ENCODE measurements around the gene SORBS1.

The SORBS1 gene

DNA sequence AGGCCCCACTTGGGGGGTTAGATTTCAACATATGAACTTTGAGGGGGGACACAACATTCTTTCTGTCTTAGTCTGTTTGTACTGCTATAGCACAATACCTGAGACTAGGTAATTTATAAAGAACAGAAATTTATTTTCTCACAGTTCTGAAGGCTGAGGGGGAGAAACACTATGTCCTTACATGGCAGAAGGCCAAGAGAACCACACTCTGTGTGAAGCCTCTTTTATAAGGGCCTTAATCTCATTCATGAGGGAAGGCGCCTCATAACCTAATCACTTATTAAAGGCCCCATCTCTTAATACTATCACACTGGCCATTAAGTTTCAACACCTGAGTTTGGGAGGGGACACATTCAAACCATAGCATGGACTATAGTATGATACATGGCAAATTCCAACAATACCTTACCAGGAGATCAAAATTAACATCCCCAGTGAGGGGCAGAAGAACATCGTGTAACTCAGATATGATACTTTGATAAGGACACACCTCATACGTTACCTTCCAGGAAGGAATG lies 261.1 kb downstream of the SORBS1 start:
- H3K9me3 ChIP-seq (replicated peaks; ENCODE audit: insufficient read depth, low read length) = no peaks in the 10 kb centered on the region
- no peaks in the 10 kb centered on the region for H3K36me3 ChIP-seq (replicated peaks; ENCODE audit: insufficient read depth, low read length)
- H3K9ac ChIP-seq (ENCODE audit: low read length) = no peak overlapping the region
- peaks cover 29% of the 10 kb centered on the region for H3K4me1 ChIP-seq (ENCODE audit: low read length)
- H3K27ac ChIP-seq (ENCODE audit: low read length) = no peak overlapping the region
- no peak overlapping the region for H3K4me3 ChIP-seq (ENCODE audit: low read length)
- H3K79me2 ChIP-seq (ENCODE audit: low read length) = no peaks in the 10 kb centered on the region
- H4K20me1 ChIP-seq (ENCODE audit: insufficient read depth, low read length) = no peaks in the 10 kb centered on the region
- H3F3A ChIP-seq (ENCODE audit: insufficient read depth, low read length) = peaks cover 13% of the 10 kb centered on the region
- H2AFZ ChIP-seq (ENCODE audit: low read length) = no peak overlapping the region
- no peaks in the 10 kb centered on the region for H3K27me3 ChIP-seq (replicated peaks; ENCODE audit: insufficient read depth, low read length)
- no peak for DNase-seq
- no peak for TF ChIP-seq CTCF (IDR thresholded peaks at IDR 0.05; ENCODE audit: low read length)
- no peak for TF ChIP-seq EZH2 (optimal IDR thresholded peaks at IDR 0.05; ENCODE audit: low read depth, low read length)
- no peak for TF ChIP-seq EZH2phosphoT487 (IDR thresholded peaks at IDR 0.05; ENCODE audit: low read length)
- no peaks in the 10 kb centered on the region for H3K9me2 ChIP-seq (replicated peaks; ENCODE audit: insufficient read depth, low read length)
- no peak overlapping the region for H3K4me2 ChIP-seq (ENCODE audit: low read depth, low read length)

DNA sequence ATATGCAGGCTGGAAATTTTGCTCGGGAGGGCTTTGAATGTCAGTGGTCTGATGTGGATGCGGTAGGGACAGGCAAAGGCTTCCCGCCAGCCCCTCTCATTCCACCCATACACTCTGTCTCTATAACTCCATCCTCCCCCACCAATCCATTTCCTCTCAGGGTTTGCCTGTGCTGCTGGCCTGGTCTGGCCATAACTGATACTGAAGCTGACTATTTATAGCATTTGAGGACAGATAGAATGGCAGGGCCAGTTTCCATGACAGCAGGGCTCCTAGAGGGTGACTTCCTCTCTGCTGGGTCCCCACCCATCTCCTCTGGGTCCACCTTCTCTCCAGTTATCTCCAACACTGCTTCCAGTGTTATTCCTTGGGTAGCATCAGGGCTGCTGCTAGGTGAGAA lies 263.8 kb downstream of the SORBS1 start:
- TF ChIP-seq CTCF (IDR thresholded peaks at IDR 0.05; ENCODE audit: low read length) (no peak), EZH2 (optimal IDR thresholded peaks at IDR 0.05; ENCODE audit: low read depth, low read length) (no peak), EZH2phosphoT487 (IDR thresholded peaks at IDR 0.05; ENCODE audit: low read length) (no peak)
- Histone ChIP-seq H3K9me3 (replicated peaks; ENCODE audit: insufficient read depth, low read length) (no peaks in the 10 kb centered on the region), H3K9me2 (replicated peaks; ENCODE audit: insufficient read depth, low read length) (no peaks in the 10 kb centered on the region), H3K9ac (ENCODE audit: low read length) (no peak overlapping the region), H2AFZ (ENCODE audit: low read length) (peak overlapping the region; percentile 37), H4K20me1 (ENCODE audit: insufficient read depth, low read length) (no peaks in the 10 kb centered on the region), H3K4me3 (ENCODE audit: low read length) (no peak overlapping the region), H3K36me3 (replicated peaks; ENCODE audit: insufficient read depth, low read length) (no peaks in the 10 kb centered on the region), H3K27ac (ENCODE audit: low read length) (peak overlapping the region; percentile 6; the same call in 1 of the 2 replicates), H3F3A (ENCODE audit: insufficient read depth, low read length) (peaks cover 38% of the 10 kb centered on the region), H3K4me2 (ENCODE audit: low read depth, low read length) (peak overlapping the region; percentile 37; the same call in 1 of the 2 replicates), H3K4me1 (ENCODE audit: low read length) (peaks cover 52% of the 10 kb centered on the region), H3K79me2 (ENCODE audit: low read length) (no peaks in the 10 kb centered on the region), H3K27me3 (replicated peaks; ENCODE audit: insufficient read depth, low read length) (no peaks in the 10 kb centered on the region)
- DNase-seq = peak; percentile 66

DNA sequence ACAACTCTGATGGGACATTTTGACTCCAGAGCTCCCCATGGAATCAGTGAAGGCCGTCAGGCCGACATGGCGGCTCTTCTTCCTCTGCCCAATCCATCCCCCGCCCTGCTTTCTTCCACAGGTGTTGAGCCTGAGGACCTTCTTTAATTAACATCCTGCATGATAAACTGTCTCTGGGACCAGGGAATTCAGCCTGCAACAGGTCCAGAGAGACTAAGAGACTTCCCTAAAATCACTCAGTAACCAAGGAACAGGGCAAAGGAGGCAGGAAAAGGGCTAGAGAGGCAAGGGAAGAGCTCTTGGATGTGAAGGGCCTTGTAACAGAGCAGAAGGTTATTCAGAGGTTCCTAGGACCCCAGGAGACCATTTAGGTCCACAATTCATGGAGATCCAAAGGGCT lies 264.4 kb downstream of the SORBS1 start:
- no peaks in the 10 kb centered on the region for H3K27me3 ChIP-seq (replicated peaks; ENCODE audit: insufficient read depth, low read length)
- no peak overlapping the region for H2AFZ ChIP-seq (ENCODE audit: low read length)
- DNase-seq = no peak
- no peaks in the 10 kb centered on the region for H3K9me2 ChIP-seq (replicated peaks; ENCODE audit: insufficient read depth, low read length)
- no peak overlapping the region for H3K9ac ChIP-seq (ENCODE audit: low read length)
- no peak overlapping the region; the same call in 1 of the 2 replicates for H3K4me2 ChIP-seq (ENCODE audit: low read depth, low read length)
- H3F3A ChIP-seq (ENCODE audit: insufficient read depth, low read length) = peaks cover 44% of the 10 kb centered on the region
- no peaks in the 10 kb centered on the region for H4K20me1 ChIP-seq (ENCODE audit: insufficient read depth, low read length)
- no peaks in the 10 kb centered on the region for H3K9me3 ChIP-seq (replicated peaks; ENCODE audit: insufficient read depth, low read length)
- H3K27ac ChIP-seq (ENCODE audit: low read length) = no peak overlapping the region
- H3K4me3 ChIP-seq (ENCODE audit: low read length) = no peak overlapping the region
- no peaks in the 10 kb centered on the region for H3K36me3 ChIP-seq (replicated peaks; ENCODE audit: insufficient read depth, low read length)
- peaks cover 57% of the 10 kb centered on the region for H3K4me1 ChIP-seq (ENCODE audit: low read length)
- TF ChIP-seq CTCF (IDR thresholded peaks at IDR 0.05; ENCODE audit: low read length) (no peak), EZH2 (optimal IDR thresholded peaks at IDR 0.05; ENCODE audit: low read depth, low read length) (no peak), EZH2phosphoT487 (IDR thresholded peaks at IDR 0.05; ENCODE audit: low read length) (no peak)
- no peaks in the 10 kb centered on the region for H3K79me2 ChIP-seq (ENCODE audit: low read length)
